ENCODE results near the gene CCDC14.

Gene CCDC14

GRCh38 chr3:123961508-123961856 is 453 bp upstream of the CCDC14 start:
- no peak for DNase-seq

GRCh38 chr3:123953735-123954134 is 7.3 kb downstream of the CCDC14 start:
- DNase-seq, result peak; percentile 40

GRCh38 chr3:123952844-123953520 is 8.0 kb downstream of the CCDC14 start:
- no peak for DNase-seq

- DNase-seq, result peak; percentile 89
These were observed 9.2 kb downstream of the CCDC14 start for GRCh38 chr3:123951522-123952447.

- no peak for DNase-seq
These were observed 11.4 kb downstream of the CCDC14 start for GRCh38 chr3:123949641-123950040.

GRCh38 chr3:123948449-123948848 is 12.6 kb downstream of the CCDC14 start:
- no peak for DNase-seq

GRCh38 chr3:123947482-123947881 is 13.5 kb downstream of the CCDC14 start:
- DNase-seq, result no peak

GRCh38 chr3:123941542-123941941 is 19.5 kb downstream of the CCDC14 start:
- no peak for DNase-seq

GRCh38 chr3:123941121-123941520 is 19.9 kb downstream of the CCDC14 start:
- peak; percentile 65 for DNase-seq

- DNase-seq, result no peak
These were observed 21.3 kb downstream of the CCDC14 start for GRCh38 chr3:123939706-123940105.

GRCh38 chr3:123936400-123936799 is 24.6 kb downstream of the CCDC14 start:
- DNase-seq, result no peak

GRCh38 chr3:123935830-123936229 is 25.2 kb downstream of the CCDC14 start:
- no peak for DNase-seq

GRCh38 chr3:123934250-123934649 is 26.8 kb downstream of the CCDC14 start:
- no peak for DNase-seq

- no peak for DNase-seq
These were observed 30.6 kb downstream of the CCDC14 start for GRCh38 chr3:123930445-123930844.

- no peak for DNase-seq
These were observed 31.7 kb downstream of the CCDC14 start for GRCh38 chr3:123929325-123929724.

- DNase-seq, result no peak
These were observed 34.6 kb downstream of the CCDC14 start for GRCh38 chr3:123926396-123926795.

GRCh38 chr3:123920868-123921267 is 40.2 kb downstream of the CCDC14 start:
- no peak for DNase-seq

- no peak for DNase-seq
These were observed 40.6 kb downstream of the CCDC14 start for GRCh38 chr3:123920383-123920782.

GRCh38 chr3:123919353-123919752 is 41.7 kb downstream of the CCDC14 start:
- DNase-seq, result no peak

- no peak for DNase-seq
These were observed 46.2 kb downstream of the CCDC14 start for GRCh38 chr3:123914829-123915228.

- DNase-seq, result no peak
These were observed 51.2 kb downstream of the CCDC14 start for GRCh38 chr3:123909785-123910184.

GRCh38 chr3:123907720-123908119 is 53.3 kb downstream of the CCDC14 start:
- no peak for DNase-seq

GRCh38 chr3:123899300-123899865 is 61.6 kb downstream of the CCDC14 start:
- no peak for DNase-seq

- no peak for DNase-seq
These were observed 68.0 kb downstream of the CCDC14 start for GRCh38 chr3:123893012-123893411.
